ENCODE results near the gene GSDMA.
A peak's percentile ranks its signal among the peaks of the same experiment; 100 is the strongest.

GSDMA gene

GRCh38 chr17:40022961-40023541 lies 60.2 kb downstream of the GSDMA start:
- DNase-seq (ENCODE audit: low spot score): peak; percentile 9

- DNase-seq (ENCODE audit: low spot score): peak; percentile 7
These were observed 60.9 kb downstream of the GSDMA start for GRCh38 chr17:40023590-40024292.

GRCh38 chr17:40024901-40025300 lies 62.1 kb downstream of the GSDMA start:
- DNase-seq (ENCODE audit: low spot score): no peak

GRCh38 chr17:40025559-40025958 lies 62.8 kb downstream of the GSDMA start:
- no peak for DNase-seq (ENCODE audit: low spot score)

- peak; percentile 3 for DNase-seq (ENCODE audit: low spot score)
These were observed 63.4 kb downstream of the GSDMA start for GRCh38 chr17:40025991-40026815.

GRCh38 chr17:40026816-40027613 lies 64.2 kb downstream of the GSDMA start:
- peak; percentile 87 for DNase-seq (ENCODE audit: low spot score)
